ENCODE measurements around the gene THAP5. TPM values are rescaled to one million over a fixed set of nuclear protein-coding genes. Genes with fewer than 3 reads are reported as not detected.

THAP5 gene
- total RNA-seq, 2 donors from 2014 or later, result 23.3 to 28.9 TPM

- no peak for DNase-seq (ENCODE audit: low spot score)
- TF ChIP-seq CTCF (IDR thresholded peaks at IDR 0.05), result no peak
- Histone ChIP-seq H3K9me3 (no peaks in the 10 kb centered on the region), H3K4me1 (no peaks in the 10 kb centered on the region), H3K27me3 (no peaks in the 10 kb centered on the region), H3K4me3 (no peak overlapping the region), H3K36me3 (no peaks in the 10 kb centered on the region), H3K27ac (no peak overlapping the region)
Measured at GRCh38 chr7:108611268-108611667, 41.8 kb upstream of the THAP5 start.

- Histone ChIP-seq H3K4me3 (no peak overlapping the region), H3K4me1 (no peaks in the 10 kb centered on the region), H3K27me3 (no peaks in the 10 kb centered on the region), H3K9me3 (no peaks in the 10 kb centered on the region), H3K27ac (no peak overlapping the region), H3K36me3 (no peaks in the 10 kb centered on the region)
- DNase-seq (ENCODE audit: low spot score), result no peak
- TF ChIP-seq CTCF (IDR thresholded peaks at IDR 0.05), result no peak
Measured at GRCh38 chr7:108609643-108610042, 40.1 kb upstream of the THAP5 start.

- no peaks in the 10 kb centered on the region for H3K36me3 ChIP-seq
- no peak overlapping the region for H3K4me3 ChIP-seq
- H3K4me1 ChIP-seq, result no peaks in the 10 kb centered on the region
- no peaks in the 10 kb centered on the region for H3K27me3 ChIP-seq
- no peak for DNase-seq (ENCODE audit: low spot score)
- no peaks in the 10 kb centered on the region for H3K9me3 ChIP-seq
- no peak overlapping the region for H3K27ac ChIP-seq
- no peak for TF ChIP-seq CTCF (IDR thresholded peaks at IDR 0.05)
Measured at GRCh38 chr7:108605559-108606201, 36.2 kb upstream of the THAP5 start.

GRCh38 chr7:108604307-108605077 lies 35.0 kb upstream of the THAP5 start:
- Histone ChIP-seq H3K4me3 (no peak overlapping the region), H3K9me3 (no peaks in the 10 kb centered on the region), H3K36me3 (no peaks in the 10 kb centered on the region), H3K27ac (no peak overlapping the region), H3K27me3 (no peaks in the 10 kb centered on the region), H3K4me1 (no peaks in the 10 kb centered on the region)
- no peak for DNase-seq (ENCODE audit: low spot score)
- no peak for TF ChIP-seq CTCF (IDR thresholded peaks at IDR 0.05)

GRCh38 chr7:108603656-108604306 lies 34.3 kb upstream of the THAP5 start:
- Histone ChIP-seq H3K36me3 (no peaks in the 10 kb centered on the region), H3K4me1 (no peaks in the 10 kb centered on the region), H3K27ac (no peak overlapping the region), H3K9me3 (no peaks in the 10 kb centered on the region), H3K4me3 (no peak overlapping the region), H3K27me3 (no peaks in the 10 kb centered on the region)
- TF ChIP-seq CTCF (IDR thresholded peaks at IDR 0.05), result no peak
- DNase-seq (ENCODE audit: low spot score), result no peak
